Amygdala (tissue), 56 donors: Measurements from ENCODE around the gene GAS6.
"Not testable (repeated sequence)": the region's sequence is repeated elsewhere in the genome, so short reads cannot be mapped to it uniquely, and the experiment has no call there.

Experiments
- DNase-seq, 56 donors: peaks; one replicate each; lab custom pipeline; 2025; lab: John Stamatoyannopoulos, UW

Gene GAS6

DNA sequence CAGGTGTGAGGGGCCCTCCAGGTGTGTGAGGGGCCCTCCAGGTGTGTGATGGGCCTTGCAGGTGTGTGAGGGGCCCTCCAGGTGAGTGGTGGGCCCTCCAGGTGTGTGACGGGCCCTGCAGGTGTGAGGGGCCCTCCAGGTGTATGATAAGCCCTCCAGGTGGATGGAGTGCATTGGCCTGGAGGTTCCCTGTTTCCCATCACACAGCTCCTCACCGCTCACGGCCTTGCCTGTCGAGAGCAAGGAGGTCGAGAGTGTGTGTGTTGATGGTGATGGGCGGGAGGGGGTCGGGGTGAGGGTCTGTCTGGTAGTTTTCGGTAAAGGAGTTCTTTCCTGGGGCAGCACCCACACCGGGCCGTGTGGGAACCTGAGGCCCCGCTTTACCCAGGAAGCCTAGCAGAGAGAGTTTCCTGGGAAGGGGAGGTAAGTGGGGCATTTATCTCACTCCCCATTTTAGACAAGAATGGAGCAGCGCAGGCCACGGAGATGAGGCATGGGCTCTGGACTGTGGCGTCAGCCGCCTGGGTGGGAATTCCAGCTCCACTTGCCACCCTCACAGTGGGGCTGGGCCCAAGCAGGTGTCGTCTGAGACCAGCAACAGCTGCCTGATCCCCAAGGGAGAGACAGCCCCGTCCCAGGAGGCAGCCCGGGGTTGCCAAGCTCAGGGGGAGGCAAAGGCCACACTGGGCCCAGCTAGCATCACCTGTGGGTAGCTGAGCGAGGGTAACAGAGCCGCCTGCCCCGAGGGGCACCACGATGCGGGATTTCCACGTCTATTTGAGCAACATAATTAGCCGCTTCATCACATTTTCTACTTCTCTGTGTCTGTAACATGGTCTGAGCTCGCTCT is 10.9 kb upstream of the GAS6 start:
- DNase-seq, result no peak

DNA sequence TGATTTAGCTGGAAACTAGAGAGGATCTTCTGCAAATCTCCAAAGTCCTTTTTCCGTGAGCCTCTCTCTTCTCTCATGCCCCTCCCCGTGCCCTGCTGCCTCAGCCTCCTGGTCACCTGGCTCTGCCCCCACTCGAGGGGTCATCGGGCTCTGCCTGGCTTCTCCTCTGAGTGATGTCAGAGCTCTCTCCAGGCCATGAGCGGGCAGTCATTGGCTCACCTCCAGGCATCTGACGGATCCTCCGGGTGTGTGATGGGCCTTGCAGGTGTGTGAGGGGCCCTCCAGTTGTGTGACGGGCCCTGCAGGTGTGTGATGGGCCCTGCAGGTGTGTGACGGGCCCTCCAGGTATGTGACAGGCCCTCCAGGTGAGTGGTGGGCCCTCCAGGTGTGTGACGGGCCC is 10.3 kb upstream of the GAS6 start:
- DNase-seq, result no peak

DNA sequence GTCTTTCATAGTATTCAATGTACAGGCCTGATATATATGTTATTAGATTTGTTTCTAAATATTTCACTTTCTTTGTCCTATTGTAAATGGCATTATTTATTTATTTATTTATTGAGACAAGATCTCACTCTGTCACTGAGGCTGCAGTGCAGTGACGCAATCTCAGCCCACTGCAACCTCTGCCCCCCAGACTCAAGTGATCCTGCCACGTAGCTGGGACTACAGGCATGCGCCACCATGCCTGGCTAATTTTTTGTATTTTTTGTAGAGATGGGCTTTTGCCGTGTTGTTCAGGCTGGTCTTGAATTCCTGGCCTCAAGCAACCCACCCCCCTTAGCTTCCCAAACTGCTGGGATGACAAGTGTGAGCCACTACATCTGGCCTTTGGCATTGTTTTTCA is 5.4 kb upstream of the GAS6 start:
- no peak for DNase-seq

DNA sequence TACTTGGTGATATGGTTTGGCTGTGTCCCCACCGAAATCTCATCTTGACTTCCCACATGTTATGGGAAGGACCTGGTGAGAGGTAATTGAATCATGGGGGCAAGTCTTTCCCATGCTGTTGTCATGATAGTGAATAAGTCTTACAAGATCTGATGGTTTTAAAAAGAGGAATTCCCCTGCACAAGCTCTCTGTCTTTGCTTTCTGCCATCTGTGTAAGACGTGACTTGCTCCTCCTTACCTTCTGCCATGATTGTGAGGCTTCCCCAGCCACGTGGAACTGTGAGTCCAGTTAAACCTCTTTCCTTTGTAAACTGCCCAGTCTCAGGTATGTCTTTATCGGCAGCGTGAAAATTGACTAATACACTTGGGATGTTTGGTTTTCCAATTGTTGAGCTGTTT is 4.0 kb upstream of the GAS6 start:
- DNase-seq, result not testable (repeated sequence)

DNA sequence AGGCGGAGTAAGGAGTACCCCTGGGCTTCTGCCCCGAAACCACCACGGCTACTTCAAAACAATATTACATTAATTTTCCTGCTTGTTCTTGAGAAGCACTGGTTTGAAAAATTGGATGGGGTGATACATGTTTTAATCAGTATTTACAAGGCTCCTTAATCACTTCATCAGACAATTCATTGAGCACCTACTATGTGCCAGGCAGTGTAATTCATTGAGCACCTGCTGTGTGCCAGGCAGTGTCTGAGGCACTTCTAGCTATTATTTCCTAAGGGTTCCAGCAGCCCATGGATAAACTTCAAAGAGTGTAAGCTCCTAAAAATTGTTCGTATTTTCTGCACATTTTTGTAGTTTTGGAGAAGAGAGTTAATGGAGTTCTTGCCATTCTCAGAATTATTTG is 1.6 kb upstream of the GAS6 start:
- DNase-seq, result no peak

DNA sequence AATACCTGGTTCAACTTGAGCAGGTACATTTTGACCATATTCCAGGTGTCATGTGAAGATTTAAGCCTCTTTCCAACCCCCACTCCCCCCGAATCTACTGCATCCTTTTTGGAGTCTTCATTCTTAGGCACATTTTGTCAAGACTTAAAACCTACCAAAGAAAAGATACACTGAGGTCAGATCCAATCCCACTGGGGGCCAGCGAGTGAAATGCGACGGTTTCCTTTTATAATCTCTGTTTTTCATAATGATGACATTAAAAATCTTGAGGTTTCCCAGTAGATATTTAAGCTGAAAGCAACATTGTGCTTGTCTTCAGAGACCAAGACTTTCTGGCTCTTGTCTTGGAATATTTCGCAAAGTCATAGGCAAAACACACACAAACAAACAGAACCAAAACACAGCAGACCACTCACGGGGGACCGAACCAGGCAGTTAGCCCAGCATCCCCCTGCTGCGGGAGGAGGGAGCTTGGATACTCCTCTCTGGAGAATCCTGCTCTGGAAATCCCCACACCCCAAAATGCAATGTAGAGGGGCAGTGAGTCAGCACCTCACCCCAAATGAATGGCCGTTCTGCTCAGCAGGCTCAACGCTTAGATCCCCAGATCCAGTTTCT is 506 bp upstream of the GAS6 start:
- no peak for DNase-seq

DNA sequence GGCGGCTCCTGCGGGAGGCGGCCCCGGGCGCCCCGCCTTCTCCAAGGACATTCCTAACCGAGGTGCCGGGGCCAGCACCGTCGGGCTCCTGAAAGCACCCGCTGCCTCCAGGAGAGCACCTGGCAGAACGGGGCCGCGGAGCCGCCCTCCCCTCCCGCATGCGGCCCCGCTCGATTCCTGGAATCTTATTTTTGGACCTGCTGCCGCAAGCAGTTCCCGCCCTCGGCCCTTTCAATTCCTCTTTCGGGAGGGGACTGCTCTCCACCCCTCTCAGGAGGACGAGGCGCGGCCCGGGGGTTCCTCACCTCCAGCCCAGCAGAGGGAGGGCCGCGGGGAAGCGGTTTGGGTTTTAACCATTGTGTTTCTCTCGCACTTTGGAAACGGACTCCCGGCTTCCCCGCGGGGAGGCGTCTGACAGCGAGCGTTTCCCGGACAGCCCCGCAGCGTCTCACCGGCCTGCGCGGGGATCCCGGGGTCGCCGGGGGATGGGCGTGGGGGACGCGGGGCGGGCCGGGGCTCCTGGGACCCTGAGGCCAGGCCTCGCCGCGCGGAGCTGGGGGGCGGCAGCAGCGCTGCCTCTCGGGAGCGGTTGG is 849 bp downstream of the GAS6 start:
- DNase-seq, result peak in 8 of 56 donors; percentile 25 to 60 (median 42)

DNA sequence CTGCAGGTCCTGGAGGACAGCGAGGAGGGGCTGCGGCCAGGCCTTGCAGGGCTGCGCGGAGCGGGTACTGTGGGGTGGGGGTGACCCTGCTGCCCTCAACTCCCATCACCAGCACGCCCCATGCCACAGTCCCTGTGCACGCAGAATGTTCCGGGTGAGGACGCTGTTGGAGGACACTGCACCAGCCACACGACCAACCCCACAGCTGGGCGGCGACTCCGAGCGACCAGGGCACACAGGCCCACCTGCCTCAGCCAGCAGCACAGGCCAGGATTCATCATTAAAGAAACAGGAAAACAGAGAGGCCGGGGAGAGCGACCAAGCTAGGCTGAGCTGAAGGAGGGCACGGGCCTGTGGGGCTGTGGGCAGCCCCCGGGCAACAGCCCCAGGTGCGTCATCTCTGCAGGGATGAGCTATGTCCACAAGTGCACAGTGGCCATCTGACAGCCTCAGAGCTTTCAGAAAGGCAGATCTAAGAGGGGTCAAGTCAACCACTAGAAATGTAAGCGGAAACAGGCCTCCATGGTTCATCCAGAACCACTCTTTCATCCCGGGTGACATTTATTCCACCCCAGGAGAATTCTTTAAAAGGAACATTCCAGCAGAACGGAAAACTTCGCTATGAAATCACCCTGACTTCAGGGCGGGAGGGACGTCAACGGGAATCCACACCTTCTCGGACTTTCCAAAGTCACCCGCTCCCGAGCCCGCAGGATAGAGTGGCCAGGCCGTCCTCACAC is 1.5 kb downstream of the GAS6 start:
- DNase-seq, result no peak

DNA sequence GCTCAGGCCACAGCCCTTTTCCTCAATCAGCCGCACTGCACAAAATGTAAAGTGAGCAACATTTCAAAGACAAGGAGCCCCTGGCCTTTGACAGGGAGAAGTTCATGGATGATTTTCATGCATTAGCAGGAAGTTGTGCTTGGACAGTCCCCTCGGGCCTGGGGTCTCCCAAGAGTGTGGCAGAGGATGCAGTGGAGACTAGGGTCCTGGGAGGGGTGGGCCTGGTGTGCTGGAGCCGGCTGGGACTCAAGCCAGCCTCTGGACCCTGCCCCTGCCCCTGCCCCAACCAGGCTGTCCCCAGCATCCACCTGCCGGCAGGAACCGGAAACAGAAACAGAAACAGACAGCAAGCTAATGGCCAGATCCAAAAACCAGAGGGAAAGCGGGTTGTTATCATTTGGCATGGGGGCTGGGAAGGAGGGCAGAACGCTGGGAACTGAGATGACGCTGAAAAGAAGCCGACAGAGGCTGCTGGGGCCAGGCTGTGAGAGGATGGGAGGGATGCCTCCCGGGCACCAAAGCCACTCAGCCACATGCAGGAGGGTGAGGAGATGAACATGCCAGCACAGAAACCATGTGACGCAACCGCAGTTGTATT is 2.3 kb downstream of the GAS6 start:
- DNase-seq, result no peak

DNA sequence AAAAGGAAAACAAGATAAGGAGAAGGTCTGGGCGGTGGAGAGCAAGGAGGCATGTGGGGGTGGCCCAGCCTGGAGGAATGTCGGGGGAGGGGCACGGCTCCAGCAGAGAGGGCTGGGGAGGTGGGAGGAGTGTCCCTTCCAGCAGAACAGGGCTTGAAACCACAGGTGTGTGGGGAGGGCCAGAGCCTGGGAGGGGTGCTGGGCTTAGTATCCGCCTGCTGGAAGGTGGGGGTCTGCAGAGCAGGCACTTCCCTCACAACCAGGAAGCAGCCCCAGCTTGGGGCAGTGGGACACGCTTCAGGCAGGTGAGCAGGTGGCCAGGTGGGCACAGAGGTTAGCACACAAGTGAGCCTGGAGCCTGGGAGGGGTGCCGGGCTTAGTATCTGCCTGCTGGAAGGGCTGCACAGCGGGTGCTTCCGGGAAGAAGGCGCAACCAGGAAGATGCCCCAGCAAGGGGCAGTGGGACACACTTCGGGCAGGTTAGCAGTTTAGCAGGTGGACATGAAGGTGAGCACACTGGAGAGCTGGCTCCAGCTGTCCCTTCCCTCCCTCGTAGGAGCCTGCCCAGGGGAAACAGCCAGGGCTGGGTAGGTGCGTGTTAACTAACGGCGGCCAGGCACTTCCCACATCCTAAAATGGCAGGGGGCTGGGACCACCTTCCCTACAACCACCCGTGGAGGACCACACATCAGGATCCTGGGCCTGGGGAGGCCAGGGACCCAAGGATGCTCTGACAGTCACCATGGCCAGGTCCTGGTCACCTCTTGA is 3.0 kb downstream of the GAS6 start:
- DNase-seq, result no peak

DNA sequence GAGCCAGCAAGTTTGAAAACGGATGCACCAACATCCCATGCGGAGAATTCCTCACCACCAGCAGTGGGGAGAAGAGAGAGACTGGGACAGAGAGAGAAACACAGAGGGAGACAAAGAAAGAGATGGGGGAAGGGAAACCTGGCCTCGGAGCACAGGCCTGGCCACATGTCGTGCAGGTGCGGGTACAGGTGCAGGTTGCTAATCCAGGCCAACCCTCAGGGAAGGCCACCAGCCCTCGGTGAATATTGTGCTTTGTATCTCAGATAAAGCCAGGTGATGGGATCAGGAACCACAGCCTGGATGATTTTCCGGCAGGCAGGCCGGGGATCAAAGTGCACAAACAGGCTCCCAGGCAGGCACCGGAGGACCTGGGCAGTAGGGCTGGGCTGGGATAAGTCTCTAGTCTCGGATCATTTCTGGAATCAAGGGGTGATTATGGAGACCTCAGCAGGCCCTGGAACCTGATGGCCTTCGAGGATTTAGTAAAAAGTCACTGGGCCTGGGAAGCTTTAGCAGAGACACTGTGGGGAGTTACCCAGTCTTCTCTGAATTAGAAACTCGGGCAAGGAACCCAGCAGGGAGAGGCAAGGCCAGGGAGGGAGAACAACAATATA is 3.7 kb downstream of the GAS6 start:
- DNase-seq, result no peak

DNA sequence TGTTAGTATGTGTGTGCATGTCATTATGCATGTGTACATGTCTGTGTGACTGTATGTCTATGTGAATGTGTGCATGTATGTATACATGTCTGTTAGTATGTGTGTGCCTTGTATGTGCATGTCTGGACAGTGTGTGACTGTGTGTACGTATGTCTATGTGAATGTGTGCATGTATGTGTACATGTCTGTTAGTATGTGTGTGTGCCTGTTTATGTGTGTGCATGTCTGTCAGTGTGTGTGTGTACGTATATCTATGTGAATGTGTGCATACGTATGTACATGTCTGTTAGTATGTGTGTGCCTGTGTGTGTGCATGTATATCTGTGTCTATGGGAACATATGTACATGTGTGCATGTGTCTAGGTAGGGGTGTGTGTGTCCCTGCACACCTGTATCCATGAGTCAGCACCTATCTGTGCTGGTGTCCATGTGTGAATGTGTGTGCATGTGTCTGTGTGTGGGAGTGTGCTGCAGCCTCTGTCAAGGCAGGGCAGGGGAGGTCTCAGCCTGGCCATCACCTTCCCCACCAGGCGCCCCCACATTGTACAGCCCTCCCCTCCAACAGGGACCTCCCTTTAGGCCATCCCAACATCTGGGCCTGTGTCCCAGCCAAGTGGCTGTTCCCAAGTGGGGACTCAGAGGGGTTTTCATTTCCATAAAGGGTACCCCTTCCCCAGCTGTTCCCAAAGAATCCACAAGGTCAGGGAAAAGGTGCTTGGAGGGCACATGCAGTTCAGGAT is 4.4 kb downstream of the GAS6 start:
- no peak for DNase-seq

DNA sequence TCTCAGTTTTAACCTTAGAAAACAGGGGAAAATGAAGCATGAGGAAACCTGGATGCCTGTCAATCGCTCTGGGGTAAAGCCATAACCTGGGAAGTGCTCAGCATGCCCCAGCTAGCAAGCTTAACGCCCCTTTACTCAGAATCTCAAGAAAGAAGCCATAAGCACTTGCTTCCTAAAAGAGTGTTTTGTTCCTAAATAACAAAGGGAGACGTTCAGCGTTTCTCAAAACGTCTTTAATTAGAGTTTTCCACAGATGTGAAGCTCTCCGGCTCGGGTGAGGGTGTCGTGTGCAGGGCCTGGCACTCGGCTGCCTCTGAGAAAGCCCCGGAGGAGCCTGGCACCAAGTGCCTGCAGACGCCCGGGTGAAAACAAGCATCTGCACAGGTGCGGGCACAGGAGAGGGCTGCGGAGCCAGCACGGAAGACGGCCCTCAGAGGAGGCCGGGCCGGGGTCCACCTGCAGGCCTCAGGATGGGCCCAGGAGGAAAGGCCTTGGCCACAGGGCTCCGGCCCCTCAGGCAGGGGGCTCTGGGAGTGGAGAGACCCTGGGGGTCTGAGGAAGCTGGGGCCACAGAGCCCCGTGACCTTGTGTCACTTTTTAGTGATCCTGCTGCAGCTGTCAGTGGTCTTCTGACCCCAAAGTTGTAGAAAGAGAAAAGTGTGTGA is 6.2 kb downstream of the GAS6 start:
- peak in 1 of 56 donors; percentile 17 for DNase-seq

DNA sequence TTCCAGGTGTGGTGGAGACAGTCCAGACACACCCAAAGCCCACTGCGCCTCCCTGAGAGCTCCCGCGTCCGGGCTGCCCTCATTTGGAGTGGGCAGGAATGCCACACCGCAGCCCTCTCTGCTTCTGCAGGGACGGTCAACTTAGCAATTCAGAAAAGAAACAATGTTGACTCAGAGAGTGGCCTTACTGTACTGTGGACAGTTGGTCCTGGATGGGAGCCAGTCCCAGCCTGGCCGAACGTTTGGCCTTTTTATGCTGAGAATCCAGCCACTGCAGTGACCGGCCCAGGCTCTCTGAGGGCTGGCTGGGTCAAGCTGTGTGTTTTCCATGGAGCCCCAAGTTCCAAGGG is 7.2 kb downstream of the GAS6 start:
- peak in 2 of 56 donors; percentile 10 to 48 for DNase-seq

DNA sequence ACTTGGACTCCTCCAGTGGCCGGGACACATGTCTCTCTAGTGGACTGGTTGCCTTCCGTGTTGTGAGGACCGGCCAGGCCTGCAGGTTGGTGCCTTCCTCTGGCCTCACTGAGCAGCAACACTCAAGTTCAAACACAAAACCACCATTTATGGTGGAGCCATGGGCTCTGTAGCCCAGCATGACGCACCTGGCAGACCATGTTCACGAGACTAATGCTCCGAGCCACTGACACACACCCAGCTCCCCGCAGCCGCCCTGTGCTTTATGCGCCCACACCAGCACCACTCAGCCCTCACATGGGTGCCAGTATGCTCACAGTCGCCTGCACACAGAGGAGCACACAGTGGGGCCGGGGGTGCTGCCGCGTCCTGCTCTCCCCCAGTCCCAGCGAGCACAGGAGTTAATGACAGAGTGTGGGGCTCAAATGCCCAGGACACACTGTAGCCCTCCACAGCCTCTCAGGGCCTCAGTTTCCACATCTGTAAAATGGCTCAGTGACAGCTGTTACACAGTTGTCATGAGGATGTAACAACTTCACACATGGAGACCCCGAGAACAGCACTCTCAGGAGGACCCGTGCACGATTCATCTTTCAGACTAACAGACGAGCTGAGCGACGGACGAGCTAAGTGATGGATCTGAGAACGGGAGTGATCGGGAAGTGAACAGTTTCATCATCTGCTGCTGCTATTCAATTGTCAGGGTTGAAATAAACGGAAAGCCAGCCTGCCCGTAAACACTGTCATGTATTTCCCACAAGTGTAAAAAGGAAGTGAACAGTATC is 7.8 kb downstream of the GAS6 start:
- DNase-seq, result no peak

DNA sequence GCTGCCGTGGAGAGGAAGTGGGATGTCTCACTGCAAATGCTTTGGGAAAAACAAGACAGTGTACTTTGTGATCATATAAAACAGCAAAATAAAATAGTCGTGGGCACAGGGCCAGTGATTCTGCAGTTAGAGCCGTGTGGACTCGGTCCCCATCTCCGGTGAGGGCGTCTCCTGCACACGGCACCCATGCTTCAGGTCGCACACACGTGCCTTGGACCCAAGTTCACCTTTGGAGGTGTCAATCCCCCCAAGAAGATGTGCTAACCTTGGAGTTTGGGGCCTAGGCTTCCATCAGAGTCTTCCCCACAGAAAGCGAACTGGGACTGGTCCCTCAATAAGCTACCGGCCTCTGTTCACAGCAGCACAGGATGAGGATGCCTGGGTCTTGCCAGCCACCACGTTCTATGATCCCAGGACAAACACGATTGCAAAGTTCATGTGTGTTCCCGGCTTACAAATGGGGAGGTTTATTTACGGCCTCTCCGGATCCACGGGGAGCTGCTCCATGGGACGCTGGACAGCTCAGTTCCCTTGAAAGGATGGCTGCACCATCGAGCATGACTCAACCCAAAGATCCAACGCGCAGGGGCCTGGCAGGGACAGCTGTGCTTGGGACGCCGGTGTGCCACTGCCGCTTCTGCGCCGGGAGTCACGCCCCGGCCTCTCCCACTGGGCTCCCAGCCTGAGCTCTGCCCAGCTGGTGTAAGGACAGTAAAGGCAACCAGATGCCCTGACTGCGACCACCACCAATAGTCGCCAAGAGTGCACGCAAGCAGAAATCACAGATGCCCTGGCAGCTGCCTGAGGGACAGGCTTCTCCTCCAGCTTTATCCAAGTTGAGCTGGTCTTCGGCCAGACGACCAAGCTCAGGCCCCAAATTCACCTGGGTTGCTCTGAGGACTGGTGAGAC is 8.6 kb downstream of the GAS6 start:
- DNase-seq, result peak in 3 of 56 donors; percentile 21 to 77 (median 38)
